Activated T-cell treated with anti-CD3 and anti-CD28 coated beads for 48 hours (primary cell): Measurements from ENCODE around the gene LRG1.

Experiments used
- DNase-seq: peaks from one replicate; pipeline ENCODE4 v3.0.0-alpha.2; 2020; ENCODE audit warnings: low read depth

The LRG1 gene

GRCh38 chr19:4539693-4540581, at the start of gene LRG1:
LRG1 (minus strand) TSS chr19:4540036; CDS start chr19:4540013, 23 bp downstream.
- no peak for DNase-seq

GRCh38 chr19:4588291-4588761, 48.5 kb upstream of the LRG1 start:
- no peak for DNase-seq

DNA sequence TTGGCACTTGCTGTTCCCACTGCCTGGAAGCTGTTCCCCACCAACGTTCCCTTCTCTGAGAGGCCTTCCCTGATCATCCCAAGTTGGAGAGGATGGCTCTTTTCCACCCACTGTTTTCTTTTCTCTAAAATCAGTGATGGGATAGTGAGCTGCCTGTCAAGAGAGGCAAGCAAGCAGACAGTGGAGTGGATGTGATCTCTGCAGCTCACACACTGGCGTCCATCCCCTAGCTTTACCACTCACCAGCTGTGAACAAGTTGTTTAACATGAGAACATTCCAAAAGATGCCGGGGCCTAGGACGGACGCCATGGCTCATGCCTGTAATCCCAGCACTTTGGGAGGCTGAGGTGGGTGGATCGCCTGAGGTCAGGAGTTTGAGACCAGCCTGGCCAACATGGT, 47.7 kb upstream of the LRG1 start:
- DNase-seq, result no peak

DNA sequence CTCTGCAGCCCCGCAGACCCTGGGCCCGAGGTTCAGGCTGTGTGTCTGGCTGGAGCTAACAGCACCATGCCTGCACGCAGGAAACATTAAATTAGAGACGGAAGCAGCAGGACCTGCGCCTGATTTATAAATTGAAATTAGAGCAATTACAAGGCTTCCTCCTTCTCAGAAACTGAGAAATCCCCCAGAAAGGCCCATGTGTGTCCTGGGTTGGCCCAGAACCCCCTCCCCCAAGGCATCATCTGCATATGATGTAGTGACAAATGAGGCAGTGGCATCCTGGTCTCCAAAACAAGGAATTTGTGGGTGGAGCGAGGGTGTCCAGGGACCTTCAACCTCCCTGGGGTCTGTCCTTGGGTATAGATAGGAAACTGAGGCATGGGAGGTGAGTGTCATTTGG, 46.9 kb upstream of the LRG1 start:
- no peak for DNase-seq

GRCh38 chr19:4586245-4586644, 46.4 kb upstream of the LRG1 start:
- DNase-seq, result no peak

DNA sequence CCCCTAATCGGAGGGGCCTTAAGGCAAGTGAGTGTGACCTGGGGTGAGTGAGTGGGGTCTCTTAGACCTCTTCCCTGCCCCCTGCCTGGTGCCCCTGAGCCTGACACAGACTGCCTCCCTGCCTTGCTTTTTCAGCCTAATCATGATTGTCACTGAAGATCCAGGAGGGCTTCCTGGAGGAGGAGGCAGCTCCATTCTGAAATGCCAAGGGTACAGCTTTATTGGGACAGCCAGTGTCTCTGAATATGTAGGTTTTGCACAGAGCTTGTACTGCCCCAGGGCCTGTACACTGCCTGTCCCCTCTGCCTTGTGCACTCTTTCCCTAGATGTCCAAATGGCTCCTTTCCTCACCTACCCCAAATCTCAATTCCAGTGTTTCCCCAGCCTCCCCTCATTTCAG, 45.7 kb upstream of the LRG1 start:
- no peak for DNase-seq

GRCh38 chr19:4584670-4585460, 45.0 kb upstream of the LRG1 start:
- no peak for DNase-seq

DNA sequence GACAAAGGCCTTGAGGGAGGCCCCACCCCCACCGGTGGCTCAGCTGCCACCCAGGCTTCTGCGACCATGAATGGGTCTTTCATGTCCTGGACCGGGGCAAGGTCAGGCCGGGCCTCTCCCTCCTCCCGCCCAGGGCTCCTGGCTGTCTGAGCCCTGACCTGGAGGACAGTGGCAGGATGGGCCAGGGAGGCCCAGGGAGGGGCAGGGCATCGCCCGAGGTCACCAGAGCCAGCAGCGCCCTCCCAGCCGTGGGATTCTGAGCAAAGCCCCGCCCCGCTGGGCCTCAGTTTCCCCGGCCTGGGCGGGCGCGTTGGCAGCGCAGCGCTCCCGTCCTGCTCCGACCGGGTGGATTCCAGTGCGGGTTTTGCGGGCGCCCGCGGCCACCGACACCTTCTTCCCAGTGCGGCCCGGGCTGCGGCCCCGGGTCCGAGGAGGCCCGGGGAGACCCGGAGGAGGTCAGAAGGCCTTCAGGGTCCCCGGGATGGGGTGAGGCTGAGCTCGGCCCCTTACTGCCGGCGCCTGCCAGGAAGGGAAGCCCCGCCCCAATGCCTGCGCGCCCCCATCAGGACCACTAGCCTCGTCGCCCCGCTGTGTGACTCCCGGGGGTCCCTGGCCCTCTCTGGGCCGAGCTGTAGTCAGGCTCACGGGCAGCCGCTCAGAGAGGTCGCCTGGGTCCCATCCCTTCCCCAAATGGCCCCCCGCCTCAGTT, 44.3 kb upstream of the LRG1 start:
- DNase-seq, result no peak

DNA sequence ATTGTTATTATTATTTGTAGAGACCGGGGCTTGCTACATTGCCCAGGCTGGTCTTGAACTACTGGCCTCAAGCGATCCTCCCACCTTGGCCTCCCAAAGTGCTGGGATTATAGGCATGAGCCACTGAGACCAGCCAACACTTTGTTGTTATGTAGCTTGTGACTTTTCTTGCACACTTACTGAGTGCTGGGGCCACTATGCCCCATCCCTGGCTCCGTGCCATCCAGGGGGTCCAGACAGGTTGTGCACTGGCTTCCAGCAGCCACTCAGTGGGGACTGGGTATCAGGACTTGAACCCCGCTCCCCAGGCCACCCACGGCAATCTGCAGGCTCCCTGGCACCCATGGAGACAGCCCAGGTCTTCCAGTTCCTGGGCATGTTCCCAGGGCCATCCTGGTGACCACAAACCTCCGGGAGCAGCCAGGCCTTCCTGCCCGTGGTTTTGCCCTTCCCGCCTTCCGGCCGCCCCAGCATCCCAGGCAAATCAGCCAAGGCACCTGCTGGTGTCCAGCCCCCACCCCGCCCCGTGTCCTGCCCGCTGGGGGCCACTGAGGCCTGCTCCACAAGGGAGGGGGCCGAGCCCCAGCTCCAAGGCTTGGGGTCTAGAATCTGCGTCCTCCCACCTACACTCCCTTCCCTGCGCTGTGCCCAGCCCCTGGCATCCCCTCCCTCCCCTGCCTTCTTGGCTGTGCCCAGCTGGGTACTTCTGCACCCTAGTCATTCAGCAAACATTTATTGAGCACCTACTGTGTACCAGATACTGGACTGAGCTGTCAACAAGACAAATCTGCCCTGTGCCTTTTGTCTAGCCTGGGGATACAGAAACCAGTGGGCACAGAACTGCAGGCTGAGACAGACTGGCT, 43.4 kb upstream of the LRG1 start:
- DNase-seq, result no peak

GRCh38 chr19:4581666-4582553, 42.1 kb upstream of the LRG1 start:
- DNase-seq, result no peak

DNA sequence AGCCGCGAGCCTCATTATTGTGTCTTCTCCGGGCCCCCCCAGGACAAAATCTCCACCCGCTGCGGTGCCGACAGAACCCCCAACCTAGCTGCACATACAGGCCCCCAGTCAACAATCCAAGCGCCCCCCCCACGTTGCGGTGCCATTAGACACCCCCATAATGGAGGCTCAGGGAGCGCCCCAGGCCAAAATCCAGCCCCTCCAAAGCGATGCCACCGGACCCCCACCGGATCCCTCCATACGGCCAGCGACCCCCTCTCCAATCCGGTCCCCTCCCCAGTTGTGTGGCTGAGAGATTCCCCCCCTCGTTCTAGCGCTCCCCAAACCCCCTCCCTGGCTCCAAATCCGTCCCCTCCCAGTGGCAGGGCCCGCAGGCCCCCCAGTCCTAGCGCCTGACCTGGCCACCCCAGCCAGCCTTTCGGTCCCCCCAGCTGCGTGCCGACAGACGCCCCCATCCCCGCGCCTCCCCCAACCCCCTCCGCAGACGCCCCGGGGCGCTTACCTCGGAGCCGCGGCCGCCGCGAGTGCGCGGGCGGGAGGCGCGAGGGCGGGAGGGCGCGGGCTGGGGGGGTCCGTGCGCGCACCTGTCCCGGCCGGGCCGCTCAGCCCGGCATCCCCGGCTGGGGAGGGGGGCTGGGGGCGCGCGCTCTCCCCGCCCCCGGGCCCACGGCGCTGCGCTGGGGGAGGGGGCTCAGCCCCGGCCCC, 41.3 kb upstream of the LRG1 start:
- DNase-seq, result no peak

DNA sequence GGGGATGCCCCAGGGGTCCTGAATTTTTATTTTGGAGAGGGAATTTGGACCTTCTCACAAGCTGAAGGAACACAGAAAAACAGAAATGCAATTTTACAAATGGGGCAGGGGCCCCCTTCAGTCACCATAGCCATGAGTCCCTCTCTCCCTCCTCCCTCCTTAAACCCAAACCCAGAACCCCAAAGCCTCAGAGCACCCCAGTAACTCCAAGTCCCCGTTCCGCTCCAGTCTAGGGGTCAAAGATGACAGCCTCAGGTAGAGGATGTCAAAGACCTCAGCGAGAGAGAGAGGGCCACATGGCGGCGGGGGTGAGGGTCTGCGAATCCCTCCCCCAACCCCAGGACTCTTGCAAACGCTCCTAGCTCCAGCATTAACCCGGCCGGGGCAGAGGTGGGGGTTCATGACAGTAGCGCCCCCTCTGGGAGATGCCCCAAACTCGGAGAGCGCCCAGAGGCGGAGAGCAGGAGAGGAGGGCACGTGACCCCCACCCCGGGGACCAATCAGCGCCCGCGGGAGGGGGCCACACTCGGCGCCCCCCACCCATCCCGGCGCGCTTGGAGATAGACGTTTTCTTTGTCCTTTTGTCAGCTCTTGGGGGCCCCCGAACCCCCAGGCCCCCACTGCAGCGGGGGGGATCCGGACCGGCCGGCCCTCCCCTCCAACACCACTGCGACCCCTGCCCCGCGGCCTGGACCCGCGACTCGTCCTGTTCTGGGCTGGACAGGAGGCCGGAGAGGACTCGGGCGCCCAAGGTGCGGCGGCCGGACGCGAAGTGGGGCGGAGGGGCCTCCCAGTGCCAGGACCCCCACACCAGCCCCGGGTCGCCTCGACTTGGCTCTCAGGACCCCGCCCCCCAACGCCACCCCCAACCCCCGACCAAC, 40.4 kb upstream of the LRG1 start:
- no peak for DNase-seq

GRCh38 chr19:4579389-4579788, 39.6 kb upstream of the LRG1 start:
- DNase-seq, result no peak

DNA sequence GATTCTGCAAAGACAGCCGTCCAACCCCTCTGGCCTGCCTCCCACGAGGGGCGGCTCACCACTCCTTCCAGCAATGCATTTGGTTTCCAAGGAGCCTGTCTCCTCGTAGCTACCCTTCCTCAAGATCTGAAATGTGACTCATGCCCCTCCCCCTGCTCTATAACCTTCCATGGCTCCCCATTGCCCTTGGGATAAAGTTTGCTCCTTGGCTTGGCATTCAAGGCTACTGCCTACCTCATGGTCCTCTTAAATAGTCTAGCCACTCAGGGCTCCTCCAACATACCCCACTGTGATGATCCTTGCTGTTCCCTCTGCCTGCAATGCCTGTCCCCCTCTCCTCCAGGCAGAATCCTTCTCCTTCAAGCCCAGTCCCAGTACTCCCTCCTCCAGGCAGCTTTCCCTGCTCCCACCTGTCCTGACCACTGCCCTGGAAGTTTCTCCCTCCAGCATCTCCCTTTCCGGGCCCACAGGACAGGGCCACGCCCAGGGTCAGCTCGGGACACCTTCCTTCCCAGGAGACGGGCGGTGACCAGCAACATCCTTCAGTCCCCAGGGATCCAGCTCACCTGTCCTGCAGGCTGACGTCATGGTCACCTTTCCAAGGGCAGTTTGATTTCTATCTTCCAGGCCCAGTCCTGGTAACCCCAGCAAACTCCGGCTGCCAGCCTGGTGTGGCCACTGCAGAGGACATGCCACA, 38.9 kb upstream of the LRG1 start:
- no peak for DNase-seq

GRCh38 chr19:4577020-4577782, 37.4 kb upstream of the LRG1 start:
- no peak for DNase-seq

GRCh38 chr19:4576016-4576933, 36.4 kb upstream of the LRG1 start:
- peak; percentile 64 for DNase-seq
